Measurements from ENCODE around the gene A3GALT2. TPM values are rescaled to one million over a fixed set of nuclear protein-coding genes. Genes with fewer than 3 reads are reported as not detected.
A peak's percentile ranks its signal among the peaks of the same experiment; 100 is the strongest.

The A3GALT2 gene
- total and polyA plus RNA-seq, 2 donors, result not detected

GRCh38 chr1:33359931-33360330 lies 39.0 kb upstream of the A3GALT2 start:
- Histone ChIP-seq H3K4me3 (ENCODE audit: low read depth, low read length) (no peak overlapping the region), H3K4me1 (ENCODE audit: insufficient read depth) (no peaks in the 10 kb centered on the region), H3K27ac (ENCODE audit: low read depth) (no peak overlapping the region), H3K36me3 (ENCODE audit: insufficient read depth) (no peaks in the 10 kb centered on the region)
- DNase-seq (ENCODE audit: extremely low spot score), result no peak
- 83% methylated on average over 2 of the region's 2 CpGs for WGBS

- WGBS, result 79% methylated on average over 3 of the region's 3 CpGs
- H3K4me3 ChIP-seq (ENCODE audit: low read depth, low read length), result no peak overlapping the region
- no peak overlapping the region for H3K27ac ChIP-seq (ENCODE audit: low read depth)
- H3K36me3 ChIP-seq (ENCODE audit: insufficient read depth), result no peaks in the 10 kb centered on the region
- no peaks in the 10 kb centered on the region for H3K4me1 ChIP-seq (ENCODE audit: insufficient read depth)
- DNase-seq (ENCODE audit: extremely low spot score), result no peak
Observed at GRCh38 chr1:33358795-33359503, 38.1 kb upstream of the A3GALT2 start.

- Histone ChIP-seq H3K4me3 (ENCODE audit: low read depth, low read length) (no peak overlapping the region), H3K36me3 (ENCODE audit: insufficient read depth) (no peaks in the 10 kb centered on the region), H3K27ac (ENCODE audit: low read depth) (no peak overlapping the region), H3K4me1 (ENCODE audit: insufficient read depth) (no peaks in the 10 kb centered on the region)
- DNase-seq (ENCODE audit: extremely low spot score), result no peak
- 38% methylated on average over 4 of the region's 4 CpGs for WGBS
Observed at GRCh38 chr1:33358114-33358794, 37.4 kb upstream of the A3GALT2 start.

- no peaks in the 10 kb centered on the region for H3K4me1 ChIP-seq (ENCODE audit: insufficient read depth)
- H3K4me3 ChIP-seq (ENCODE audit: low read depth, low read length), result no peak overlapping the region
- no peak overlapping the region for H3K27ac ChIP-seq (ENCODE audit: low read depth)
- H3K36me3 ChIP-seq (ENCODE audit: insufficient read depth), result no peaks in the 10 kb centered on the region
- 88% methylated on average over 5 of the region's 5 CpGs for WGBS
- no peak for DNase-seq (ENCODE audit: extremely low spot score)
Observed at GRCh38 chr1:33357099-33357498, 36.2 kb upstream of the A3GALT2 start.

GRCh38 chr1:33354707-33355316 lies 33.9 kb upstream of the A3GALT2 start:
- 93% methylated on average over 16 of the region's 16 CpGs for WGBS
- H3K4me3 ChIP-seq (ENCODE audit: low read depth, low read length), result no peak overlapping the region
- no peak for DNase-seq (ENCODE audit: extremely low spot score)

GRCh38 chr1:33353531-33353930 lies 32.6 kb upstream of the A3GALT2 start:
- no peaks in the 10 kb centered on the region for H3K36me3 ChIP-seq (ENCODE audit: insufficient read depth)
- 90% methylated on average over 5 of the region's 5 CpGs for WGBS
- no peaks in the 10 kb centered on the region for H3K4me1 ChIP-seq (ENCODE audit: insufficient read depth)
- H3K4me3 ChIP-seq (ENCODE audit: low read depth, low read length), result no peak overlapping the region
- no peak for DNase-seq (ENCODE audit: extremely low spot score)
- no peak overlapping the region for H3K27ac ChIP-seq (ENCODE audit: low read depth)

More at GRCh38 chr1:33354707-33355316, 33.9 kb upstream of the A3GALT2 start:
- no peak overlapping the region for H3K27ac ChIP-seq (ENCODE audit: low read depth)
- no peaks in the 10 kb centered on the region for H3K36me3 ChIP-seq (ENCODE audit: insufficient read depth)
- no peaks in the 10 kb centered on the region for H3K4me1 ChIP-seq (ENCODE audit: insufficient read depth)

- no peaks in the 10 kb centered on the region for H3K4me1 ChIP-seq (ENCODE audit: insufficient read depth)
- no peaks in the 10 kb centered on the region for H3K36me3 ChIP-seq (ENCODE audit: insufficient read depth)
- H3K27ac ChIP-seq (ENCODE audit: low read depth), result no peak overlapping the region
- no peak overlapping the region for H3K4me3 ChIP-seq (ENCODE audit: low read depth, low read length)
- DNase-seq (ENCODE audit: extremely low spot score), result no peak
- 89% methylated on average over 6 of the region's 6 CpGs for WGBS
Observed at GRCh38 chr1:33351281-33351660, 30.4 kb upstream of the A3GALT2 start.

GRCh38 chr1:33350611-33351280 lies 29.8 kb upstream of the A3GALT2 start:
- no peaks in the 10 kb centered on the region for H3K36me3 ChIP-seq (ENCODE audit: insufficient read depth)
- no peaks in the 10 kb centered on the region for H3K4me1 ChIP-seq (ENCODE audit: insufficient read depth)
- 44% methylated on average over 6 of the region's 6 CpGs for WGBS
- H3K4me3 ChIP-seq (ENCODE audit: low read depth, low read length), result peak overlapping the region; percentile 98
- H3K27ac ChIP-seq (ENCODE audit: low read depth), result no peak overlapping the region
- no peak for DNase-seq (ENCODE audit: extremely low spot score)

- Histone ChIP-seq H3K4me1 (ENCODE audit: insufficient read depth) (no peaks in the 10 kb centered on the region), H3K36me3 (ENCODE audit: insufficient read depth) (no peaks in the 10 kb centered on the region), H3K27ac (ENCODE audit: low read depth) (peak overlapping the region; percentile 98), H3K4me3 (ENCODE audit: low read depth, low read length) (peak overlapping the region; percentile 98)
- under 1% methylated on average over 94 of the region's 104 CpGs for WGBS
- no peak for DNase-seq (ENCODE audit: extremely low spot score)
Observed at GRCh38 chr1:33349778-33350610, 29.1 kb upstream of the A3GALT2 start.

- H3K36me3 ChIP-seq (ENCODE audit: insufficient read depth), result no peaks in the 10 kb centered on the region
- WGBS, result under 1% methylated on average over 78 of the region's 78 CpGs
- DNase-seq (ENCODE audit: extremely low spot score), result no peak
- H3K4me1 ChIP-seq (ENCODE audit: insufficient read depth), result peaks cover 3% of the 10 kb centered on the region
- H3K27ac ChIP-seq (ENCODE audit: low read depth), result peak overlapping the region; percentile 98
- peak overlapping the region; percentile 98 for H3K4me3 ChIP-seq (ENCODE audit: low read depth, low read length)
Observed at GRCh38 chr1:33349081-33349759, 28.3 kb upstream of the A3GALT2 start.

GRCh38 chr1:33348676-33349080 lies 27.8 kb upstream of the A3GALT2 start:
- peak overlapping the region; percentile 98 for H3K4me3 ChIP-seq (ENCODE audit: low read depth, low read length)
- H3K4me1 ChIP-seq (ENCODE audit: insufficient read depth), result peaks cover 3% of the 10 kb centered on the region
- H3K27ac ChIP-seq (ENCODE audit: low read depth), result peak overlapping the region; percentile 98
- DNase-seq (ENCODE audit: extremely low spot score), result no peak
- 2% methylated on average over 11 of the region's 11 CpGs for WGBS
- no peaks in the 10 kb centered on the region for H3K36me3 ChIP-seq (ENCODE audit: insufficient read depth)

GRCh38 chr1:33348194-33348593 lies 27.3 kb upstream of the A3GALT2 start:
- H3K36me3 ChIP-seq (ENCODE audit: insufficient read depth), result no peaks in the 10 kb centered on the region
- peaks cover 3% of the 10 kb centered on the region for H3K4me1 ChIP-seq (ENCODE audit: insufficient read depth)
- no peak for DNase-seq (ENCODE audit: extremely low spot score)
- peak overlapping the region; percentile 14 for H3K27ac ChIP-seq (ENCODE audit: low read depth)
- H3K4me3 ChIP-seq (ENCODE audit: low read depth, low read length), result peak overlapping the region; percentile 98
- WGBS, result 28% methylated on average over 2 of the region's 2 CpGs

Data from urinary bladder (tissue), 4 donors.